Lung (tissue), 12 donors: ENCODE measurements around the gene ODC1. TPM values are rescaled to one million over a fixed set of nuclear protein-coding genes. Genes with fewer than 3 reads are reported as not detected.

Source experiments
- ATAC-seq: fragments of 200-7000 bp; cut with Tn5 transposase; one replicate; pipeline ENCODE4 v1.9.1; 2020; ENCODE audit warnings: moderate number of reproducible peaks; ENCODE audit not compliant: insufficient read depth, low FRiP score
- DNase-seq, 3 donors: peaks; one replicate each; pipeline ENCODE4 v3.0.0-alpha.2; 2013 to 2017
- H3K27ac ChIP-seq, 2 donors: one replicate each; pipeline ENCODE4 v1.5.1; 2013; ENCODE audit warnings: mild to moderate bottlenecking in 2 of 2, moderate library complexity in 2 of 2, control low read depth in 1 of 2, inconsistent platforms in 1 of 2, low read depth in 1 of 2, low read length in 1 of 2
- H3K27me3 ChIP-seq, 3 donors: one replicate each; pipeline ENCODE4 v1.5.1; 2013; ENCODE audit warnings: low read length in 2 of 3; ENCODE audit not compliant: control insufficient read depth in 3 of 3, insufficient read depth in 3 of 3
- H3K36me3 ChIP-seq, 4 donors: one replicate each; pipeline ENCODE4 v1.5.1; 2013; ENCODE audit warnings: low read length in 4 of 4, mild to moderate bottlenecking in 1 of 4, moderate library complexity in 1 of 4; ENCODE audit not compliant: control insufficient read depth in 4 of 4, insufficient read depth in 4 of 4
- H3K4me1 ChIP-seq, 5 donors: one replicate each; pipeline ENCODE4 v1.5.1; 2013; ENCODE audit warnings: low read length in 5 of 5, mild to moderate bottlenecking in 2 of 5, moderate library complexity in 1 of 5; ENCODE audit not compliant: control insufficient read depth in 5 of 5, insufficient read depth in 5 of 5
- H3K4me3 ChIP-seq: one replicate; pipeline ENCODE4 v1.5.1; 2013; ENCODE audit warnings: mild to moderate bottlenecking, control low read depth, moderate library complexity
- H3K9ac ChIP-seq, 2 donors: one replicate each; pipeline ENCODE4 v1.5.1; 2013; ENCODE audit warnings: low read length in 2 of 2, control low read depth in 1 of 2; ENCODE audit not compliant: insufficient read depth in 1 of 2
- H3K9me3 ChIP-seq, 4 donors: one replicate each; pipeline ENCODE4 v1.5.1; 2013; ENCODE audit warnings: low read length in 3 of 4, mild to moderate bottlenecking in 1 of 4, moderate library complexity in 1 of 4; ENCODE audit not compliant: control insufficient read depth in 4 of 4, insufficient read depth in 3 of 4
- CTCF ChIP-seq: IDR thresholded peaks from 2 replicates; pipeline ENCODE4 v1.5.1; 2012; ENCODE audit warnings: mild to moderate bottlenecking; ENCODE audit errors: control extremely low read depth, extremely low read depth
- WGBS, 2 donors: extraction: QIAGEN DNeasy Blood & Tissue Kit; methylation state at CpG; one replicate each; pipeline ENCODE4 v1.1.7; 2013; 5-methylcytosine and 5-hydroxymethylcytosine counted together
- polyA plus RNA-seq, 2 donors: library from polyadenylated mRNA; stranded (reverse); fragments of 200-250 nt; gene quantifications; one replicate each; pipeline ENCODE4 v1.2.1, GENCODE V29; 2013
- total RNA-seq, 2 donors: library from RNA; depleted of rRNA in 1 of 2; stranded (reverse); fragments of >200 nt in 1 of 2; gene quantifications; one replicate each; pipeline ENCODE4 v1.2.1, GENCODE V29; 2014 to 2021
- donor health status: control.
- donor health status: control.
- donor health status: Bipolar disorder and iron deficiency.
- donor health status: healthy.
- donor health status: DM: yes; HTN: yes; CAD: no.

ODC1 gene
- total and polyA plus RNA-seq, 4 donors: 32.5 to 115 (median 75.4) TPM

GRCh38 chr2:10417551-10418335 is 30.4 kb downstream of the ODC1 start:
- 82 to 89% methylated on average over 6 of the region's 6 CpGs for WGBS, 2 donors
- Histone ChIP-seq H3K27ac (no peak overlapping the region), H3K36me3 (peaks cover 0 to 25% (median 0%) of the 10 kb centered on the region in 4 donors), H3K27me3 (no peaks in the 10 kb centered on the region), H3K4me1 (peaks cover 0 to 5% (median 0%) of the 10 kb centered on the region in 5 donors), H3K4me3 (no peak overlapping the region), H3K9me3 (no peaks in the 10 kb centered on the region), H3K9ac (no peak overlapping the region)
- DNase-seq (no peak), ATAC-seq (no peak)
- no peak for TF ChIP-seq CTCF

- H3K4me1 ChIP-seq: peaks cover 0 to 10% (median 5%) of the 10 kb centered on the region in 5 donors
- no peak overlapping the region for H3K4me3 ChIP-seq
- no peaks in the 10 kb centered on the region for H3K9me3 ChIP-seq
- no peak for TF ChIP-seq CTCF
- ATAC-seq (no peak), DNase-seq (no peak)
- peaks cover 0 to 11% (median 3%) of the 10 kb centered on the region in 4 donors for H3K36me3 ChIP-seq
- WGBS, 2 donors: 79 to 81% methylated on average over 12 of the region's 12 CpGs
- H3K9ac ChIP-seq: no peak overlapping the region
- H3K27ac ChIP-seq: no peak overlapping the region
- no peaks in the 10 kb centered on the region for H3K27me3 ChIP-seq
These were observed 32.5 kb downstream of the ODC1 start for GRCh38 chr2:10415640-10416039.

GRCh38 chr2:10415048-10415447 is 33.1 kb downstream of the ODC1 start:
- H3K4me3 ChIP-seq: no peak overlapping the region
- H3K27ac ChIP-seq: no peak overlapping the region

More at GRCh38 chr2:10415048-10415447, 33.1 kb downstream of the ODC1 start:
- DNase-seq (no peak), ATAC-seq (no peak)
- WGBS, 2 donors: 94 to 98% methylated on average over 8 of the region's 8 CpGs
- H3K27me3 ChIP-seq: no peaks in the 10 kb centered on the region
- H3K4me1 ChIP-seq: peaks cover 0 to 16% (median 8%) of the 10 kb centered on the region in 5 donors
- peaks cover 0 to 9% (median 3%) of the 10 kb centered on the region in 4 donors for H3K36me3 ChIP-seq
- H3K9ac ChIP-seq: no peak overlapping the region
- no peak for TF ChIP-seq CTCF
- H3K9me3 ChIP-seq: no peaks in the 10 kb centered on the region
